Esophagus squamous epithelium (tissue), 5 donors: Measurements from ENCODE around the gene SHISA6. TPM values are rescaled to one million over a fixed set of nuclear protein-coding genes. Genes with fewer than 3 reads are reported as not detected.
A peak's percentile ranks its signal among the peaks of the same experiment; 100 is the strongest.

ENCODE experiments used
- DNase-seq: peaks from one replicate; lab custom pipeline; 2025; lab: John Stamatoyannopoulos, UW
- H3K27ac ChIP-seq, 4 donors: fragments of 200-600 bp; sonication (generic); one replicate each; pipeline ENCODE4 v1.5.1; 2016 to 2019; ENCODE audit warnings: mild to moderate bottlenecking in 1 of 4
- H3K27me3 ChIP-seq, 4 donors: fragments of 200-600 bp; sonication (generic); 1 replicate in 3 of 4; 2 replicates in 1 of 4; pipeline versions ENCODE4 v1.5.1 to v1.6.0; 2017 to 2021; ENCODE audit warnings: antibody characterized with exemption in 1 of 4
- H3K36me3 ChIP-seq, 3 donors: fragments of 200-600 bp; sonication (generic); one replicate each; pipeline ENCODE4 v1.5.1; 2016 to 2019
- H3K4me1 ChIP-seq, 3 donors: fragments of 200-600 bp; sonication (generic); one replicate each; pipeline ENCODE4 v1.5.1; 2017 to 2019
- H3K4me3 ChIP-seq, 4 donors: fragments of 200-600 bp; sonication (generic); 1 replicate in 3 of 4; 2 replicates in 1 of 4; pipeline ENCODE4 v1.5.1; 2016 to 2019; ENCODE audit warnings: mild to moderate bottlenecking in 2 of 4, moderate library complexity in 1 of 4
- H3K9me3 ChIP-seq, 3 donors: fragments of 200-600 bp; sonication (generic); one replicate each; pipeline ENCODE4 v1.5.1; 2016 to 2019
- CTCF ChIP-seq, 6 experiments: fragments of 450-650 bp in 4 of 6; fragments of 200-600 bp in 2 of 6; sonication (generic) in 2 of 6; IDR thresholded peaks; one replicate each; pipeline ENCODE4 v1.5.1; 2016 to 2019; ENCODE audit warnings: antibody characterized with exemption in 6 of 6, mild to moderate bottlenecking in 4 of 6, moderate library complexity in 4 of 6
- POLR2A ChIP-seq, 4 donors: fragments of 450-650 bp; IDR thresholded peaks; one replicate each; pipeline ENCODE4 v1.6.1; 2017; ENCODE audit warnings: antibody characterized with exemption in 4 of 4, mild to moderate bottlenecking in 4 of 4, moderate library complexity in 3 of 4
- WGBS, 2 donors: methylation state at CpG; one replicate each; pipeline ENCODE4 v1.1.5; 2018; 5-methylcytosine and 5-hydroxymethylcytosine counted together
- intact Hi-C: fragments of 100-400 bp; cut with DNase I; formaldehyde crosslinking; loops from one replicate; pipeline ENCODE4 v1.15.0; 2022
- total RNA-seq, 4 donors: library from RNA; depleted of rRNA; stranded (reverse); fragments of >200 nt; gene quantifications; one replicate each; pipeline ENCODE4 v1.1.0, GENCODE V29; 2016
- donor health status: DM: yes; HTN: yes; CAD: no.

Gene SHISA6
- total RNA-seq, 4 donors from 2014 or later: 0.19 to 1.5 (median 0.71) TPM

- Histone ChIP-seq H3K4me3 (no peak overlapping the region), H3K4me1 (no peaks in the 10 kb centered on the region), H3K27ac (no peak overlapping the region), H3K36me3 (no peaks in the 10 kb centered on the region), H3K27me3 (peaks cover 0 to 9% (median 0%) of the 10 kb centered on the region in 4 donors), H3K9me3 (no peaks in the 10 kb centered on the region)
- WGBS, 2 donors: 60 to 88% methylated on average over 11 of the region's 11 CpGs
- intact Hi-C loops: no loop called here
- TF ChIP-seq POLR2A (IDR thresholded peaks at IDR 0.05): no peak
- no peak for TF ChIP-seq CTCF (IDR thresholded peaks at IDR 0.05)
- DNase-seq: no peak
Measured at GRCh38 chr17:11252146-11252545, 11.1 kb downstream of the SHISA6 start.

- H3K9me3 ChIP-seq: peaks cover 0 to under 1% (median 0%) of the 10 kb centered on the region in 3 donors
- H3K27me3 ChIP-seq: no peaks in the 10 kb centered on the region
- no peak for DNase-seq
- 70 to 75% methylated on average over 11 of the region's 11 CpGs for WGBS, 2 donors
- H3K4me1 ChIP-seq: no peaks in the 10 kb centered on the region
- H3K36me3 ChIP-seq: no peaks in the 10 kb centered on the region
- intact Hi-C loops: no loop called here
- no peak for TF ChIP-seq POLR2A (IDR thresholded peaks at IDR 0.05)
- TF ChIP-seq CTCF (IDR thresholded peaks at IDR 0.05): no peak
- no peak overlapping the region for H3K27ac ChIP-seq
- no peak overlapping the region for H3K4me3 ChIP-seq
Measured at GRCh38 chr17:11256877-11257276, 15.9 kb downstream of the SHISA6 start.

- whole genome bisulfite sequencing, 2 donors: 79 to 91% methylated on average over 2 of the region's 2 CpGs
- H3K4me3 ChIP-seq: no peak overlapping the region
- intact Hi-C loops: no loop called here
- no peaks in the 10 kb centered on the region for H3K4me1 ChIP-seq
- DNase-seq: no peak
- TF ChIP-seq CTCF (IDR thresholded peaks at IDR 0.05) (peak in 2 of 6 experiments; percentile 7 to 57), POLR2A (IDR thresholded peaks at IDR 0.05) (no peak)
- H3K36me3 ChIP-seq: no peaks in the 10 kb centered on the region
- no peak overlapping the region for H3K27ac ChIP-seq
- peaks cover 0 to 7% (median 5%) of the 10 kb centered on the region in 3 donors for H3K9me3 ChIP-seq
- no peaks in the 10 kb centered on the region for H3K27me3 ChIP-seq
Measured at GRCh38 chr17:11264183-11264871, 23.3 kb downstream of the SHISA6 start.

- H3K36me3 ChIP-seq: no peaks in the 10 kb centered on the region
- 67 to 71% methylated on average over 1 of the region's 1 CpG for WGBS, 2 donors
- no peaks in the 10 kb centered on the region for H3K4me1 ChIP-seq
- H3K27me3 ChIP-seq: no peaks in the 10 kb centered on the region
- intact Hi-C loops: no loop called here
- H3K27ac ChIP-seq: no peak overlapping the region
- no peak overlapping the region for H3K4me3 ChIP-seq
- peaks cover 0 to 7% (median 0%) of the 10 kb centered on the region in 3 donors for H3K9me3 ChIP-seq
- TF ChIP-seq CTCF (IDR thresholded peaks at IDR 0.05) (no peak), POLR2A (IDR thresholded peaks at IDR 0.05) (no peak)
- DNase-seq: no peak
Measured at GRCh38 chr17:11267999-11268575, 27.1 kb downstream of the SHISA6 start.

- Histone ChIP-seq H3K4me3 (no peak overlapping the region), H3K27me3 (no peaks in the 10 kb centered on the region), H3K4me1 (no peaks in the 10 kb centered on the region), H3K9me3 (peaks cover 0 to 6% (median 0%) of the 10 kb centered on the region in 3 donors), H3K27ac (no peak overlapping the region), H3K36me3 (no peaks in the 10 kb centered on the region)
- 90 to 92% methylated on average over 2 to 7 of the region's 7 CpGs for WGBS, 2 donors
- DNase-seq: no peak
- intact Hi-C loops: no loop called here
- TF ChIP-seq POLR2A (IDR thresholded peaks at IDR 0.05) (no peak), CTCF (IDR thresholded peaks at IDR 0.05) (no peak)
Measured at GRCh38 chr17:11269210-11269609, 28.2 kb downstream of the SHISA6 start.
